ENCODE data around the gene SMARCE1.

The SMARCE1 gene

DNA sequence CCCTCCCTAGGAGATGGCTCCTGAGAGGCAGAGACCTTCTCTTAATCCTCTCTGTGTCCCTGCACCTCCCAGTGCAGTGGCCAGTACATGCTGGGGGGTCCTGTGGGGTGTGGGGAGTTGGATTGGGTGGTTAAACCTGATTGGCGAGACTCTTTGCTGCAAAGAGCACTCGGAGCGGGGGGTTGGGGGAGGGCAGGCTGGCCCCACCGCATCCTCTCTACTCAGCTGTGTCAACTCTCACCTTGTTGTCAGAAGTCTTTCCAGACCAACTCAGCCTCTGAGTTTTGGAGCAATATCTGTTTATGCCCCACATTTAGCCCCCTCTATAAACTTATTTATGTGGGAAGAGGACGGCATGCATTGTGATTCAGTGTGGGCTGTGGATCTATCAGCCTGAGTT, 40.0 kb downstream of the SMARCE1 start:
- ChIA-PET CTCF (no interaction called here), POLR2A (no interaction called here)
- TF ChIP-seq CTBP1 (IDR thresholded peaks at IDR 0.05; ENCODE audit: borderline replicate concordance) (no peak), NFRKB (IDR thresholded peaks at IDR 0.05) (no peak), ELF4 (IDR thresholded peaks at IDR 0.05) (no peak), L3MBTL2 (conservative IDR thresholded peaks at IDR 0.05) (no peak), TARDBP (IDR thresholded peaks at IDR 0.05) (no peak), SP1 (IDR thresholded peaks at IDR 0.05) (no peak), FOXA1 (IDR thresholded peaks at IDR 0.05) (no peak), FOXK2 (IDR thresholded peaks at IDR 0.05) (no peak), FOXM1 (IDR thresholded peaks at IDR 0.05; ENCODE audit: borderline replicate concordance) (no peak), BHLHE40 (IDR thresholded peaks at IDR 0.05; ENCODE audit: borderline replicate concordance) (no peak), ARNT (IDR thresholded peaks at IDR 0.05) (no peak), LEF1 (IDR thresholded peaks at IDR 0.05; ENCODE audit: borderline replicate concordance) (no peak), HDGF (IDR thresholded peaks at IDR 0.05; ENCODE audit: borderline replicate concordance) (no peak), SUZ12 (IDR thresholded peaks at IDR 0.05) (no peak), ZNF384 (IDR thresholded peaks at IDR 0.05) (no peak)
- TF ChIP-seq, protein P1, sequence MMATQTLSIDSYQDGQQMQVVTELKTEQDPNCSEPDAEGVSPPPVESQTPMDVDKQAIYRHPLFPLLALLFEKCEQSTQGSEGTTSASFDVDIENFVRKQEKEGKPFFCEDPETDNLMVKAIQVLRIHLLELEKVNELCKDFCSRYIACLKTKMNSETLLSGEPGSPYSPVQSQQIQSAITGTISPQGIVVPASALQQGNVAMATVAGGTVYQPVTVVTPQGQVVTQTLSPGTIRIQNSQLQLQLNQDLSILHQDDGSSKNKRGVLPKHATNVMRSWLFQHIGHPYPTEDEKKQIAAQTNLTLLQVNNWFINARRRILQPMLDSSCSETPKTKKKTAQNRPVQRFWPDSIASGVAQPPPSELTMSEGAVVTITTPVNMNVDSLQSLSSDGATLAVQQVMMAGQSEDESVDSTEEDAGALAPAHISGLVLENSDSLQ (IDR thresholded peaks at IDR 0.05): no peak
- DNase-seq (ENCODE audit: extremely low spot score): no peak

DNA sequence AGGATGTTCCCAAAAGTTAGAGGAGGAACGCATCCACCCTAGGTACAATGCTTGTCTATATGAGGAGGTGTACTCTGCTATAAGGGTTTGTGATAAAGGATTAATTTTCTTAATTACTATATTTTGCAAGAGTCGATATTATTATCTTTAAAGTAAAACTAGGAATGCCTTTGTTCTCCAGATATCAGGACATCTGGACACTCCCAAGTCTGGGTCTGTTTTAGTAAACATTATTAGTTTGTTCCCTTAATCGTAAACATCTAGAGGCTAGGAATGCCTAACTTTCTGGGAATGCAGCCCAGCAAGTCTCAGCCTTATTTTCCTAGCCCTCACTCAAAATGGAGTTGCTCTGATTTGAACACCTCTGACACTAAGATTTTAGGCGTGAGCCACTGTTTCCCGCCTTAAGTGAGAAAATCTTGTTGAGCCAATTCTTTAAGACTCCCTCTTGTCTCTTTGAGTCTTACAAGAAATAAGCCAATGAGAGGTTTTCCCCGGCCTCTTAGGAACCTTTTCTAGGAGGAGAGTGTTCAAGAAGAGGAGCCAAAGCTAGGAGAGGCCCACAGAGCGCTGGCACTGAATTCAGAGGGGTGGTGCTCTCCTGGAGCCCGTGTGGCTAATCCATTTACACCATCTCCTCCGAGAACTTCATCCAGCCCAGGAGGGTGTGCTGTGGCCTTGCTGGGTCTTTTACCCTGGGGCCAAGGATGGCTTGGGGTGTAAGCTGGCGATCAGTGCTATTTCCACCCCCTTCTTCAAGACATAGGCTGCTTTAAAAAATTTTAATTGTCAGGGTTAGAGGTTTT, 40.9 kb downstream of the SMARCE1 start:
- ChIA-PET CTCF (no interaction called here), POLR2A (no interaction called here)
- TF ChIP-seq TARDBP (IDR thresholded peaks at IDR 0.05) (no peak), ZNF384 (IDR thresholded peaks at IDR 0.05) (no peak), FOXK2 (IDR thresholded peaks at IDR 0.05) (no peak), SP1 (IDR thresholded peaks at IDR 0.05) (no peak), ARNT (IDR thresholded peaks at IDR 0.05) (no peak), SUZ12 (IDR thresholded peaks at IDR 0.05) (no peak), NFRKB (IDR thresholded peaks at IDR 0.05) (no peak), L3MBTL2 (conservative IDR thresholded peaks at IDR 0.05) (no peak), LEF1 (IDR thresholded peaks at IDR 0.05; ENCODE audit: borderline replicate concordance) (no peak), FOXA1 (IDR thresholded peaks at IDR 0.05) (no peak), HDGF (IDR thresholded peaks at IDR 0.05; ENCODE audit: borderline replicate concordance) (no peak), ELF4 (IDR thresholded peaks at IDR 0.05) (no peak), FOXM1 (IDR thresholded peaks at IDR 0.05; ENCODE audit: borderline replicate concordance) (no peak), BHLHE40 (IDR thresholded peaks at IDR 0.05; ENCODE audit: borderline replicate concordance) (no peak), CTBP1 (IDR thresholded peaks at IDR 0.05; ENCODE audit: borderline replicate concordance) (no peak)
- TF ChIP-seq, protein P1 (IDR thresholded peaks at IDR 0.05): no peak
- DNase-seq (ENCODE audit: extremely low spot score): no peak

DNA sequence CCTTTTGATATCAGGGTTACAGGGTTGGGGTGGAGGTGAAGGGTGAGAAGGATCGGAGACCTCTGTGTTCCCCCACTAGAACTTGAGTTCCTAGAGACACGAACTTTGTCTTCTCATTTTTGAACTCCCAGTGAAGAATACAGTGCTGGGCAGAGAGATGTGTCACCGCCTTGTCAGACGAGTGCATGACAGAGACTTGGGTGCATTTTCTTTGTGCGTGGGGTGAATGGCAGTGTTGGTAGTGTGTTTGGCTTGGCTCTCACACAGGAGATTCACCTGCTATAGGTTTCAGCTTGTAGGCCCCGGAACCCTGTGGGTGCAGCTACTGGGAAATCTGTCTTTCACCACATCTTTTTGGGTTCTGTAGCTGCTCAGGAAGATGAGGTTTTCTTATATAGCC, 42.3 kb downstream of the SMARCE1 start:
- no peak for TF ChIP-seq SUZ12 (IDR thresholded peaks at IDR 0.05)
- no peak for TF ChIP-seq HDGF (IDR thresholded peaks at IDR 0.05; ENCODE audit: borderline replicate concordance)
- TF ChIP-seq, protein P1 (IDR thresholded peaks at IDR 0.05): no peak
- no peak for TF ChIP-seq ARNT (IDR thresholded peaks at IDR 0.05)
- TF ChIP-seq ELF4 (IDR thresholded peaks at IDR 0.05): no peak
- no peak for TF ChIP-seq BHLHE40 (IDR thresholded peaks at IDR 0.05; ENCODE audit: borderline replicate concordance)
- DNase-seq (ENCODE audit: extremely low spot score): no peak
- CTCF ChIA-PET: no interaction called here
- POLR2A ChIA-PET: no interaction called here

DNA sequence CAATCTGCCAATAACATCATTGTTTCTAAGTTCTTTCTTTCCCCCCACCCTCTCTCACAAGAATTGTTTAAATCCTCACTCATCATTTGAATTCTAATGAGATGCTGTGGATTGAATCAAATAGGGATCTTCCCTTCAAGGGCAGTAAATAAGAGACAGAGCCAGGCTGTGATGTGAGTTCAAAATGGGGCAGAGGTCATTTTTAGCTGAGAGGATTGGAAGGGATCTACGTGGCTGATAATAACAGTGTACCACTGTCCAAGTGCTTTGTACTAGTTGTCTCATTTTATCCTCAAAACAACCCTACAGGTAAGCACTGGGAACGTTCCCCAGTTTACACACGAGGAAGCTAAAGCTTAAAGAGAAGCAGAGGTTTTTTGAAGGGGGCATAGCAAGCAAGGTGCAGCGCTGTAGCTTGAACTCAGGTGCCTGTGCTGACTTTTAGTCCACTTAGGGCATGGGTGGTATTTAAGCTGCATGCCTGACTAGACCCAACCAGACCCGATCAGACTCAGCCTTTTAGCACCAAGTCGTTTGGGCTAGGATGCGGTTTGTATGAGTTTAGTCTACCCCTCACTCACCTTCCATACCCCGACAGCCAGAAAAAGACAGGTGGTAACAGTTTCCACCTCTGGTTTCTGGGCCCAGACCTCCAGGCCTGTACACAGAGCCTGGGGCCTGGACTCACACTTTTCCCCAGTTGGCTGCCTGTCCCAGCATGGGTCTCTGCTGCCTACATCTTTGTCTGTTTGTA, 43.1 kb downstream of the SMARCE1 start:
- ChIA-PET POLR2A (no interaction called here), CTCF (interaction anchor here (0.5 to 1.6 kb wide), 2 partner anchors 11 to 71 kb away, joined by 3 to 5 read pairs; no protein-coding TSS in a partner anchor)
- DNase-seq (ENCODE audit: extremely low spot score): no peak
- TF ChIP-seq FOXM1 (IDR thresholded peaks at IDR 0.05; ENCODE audit: borderline replicate concordance) (no peak), SP1 (IDR thresholded peaks at IDR 0.05) (no peak), BHLHE40 (IDR thresholded peaks at IDR 0.05; ENCODE audit: borderline replicate concordance) (no peak), ZNF384 (IDR thresholded peaks at IDR 0.05) (no peak), NFRKB (IDR thresholded peaks at IDR 0.05) (no peak), ELF4 (IDR thresholded peaks at IDR 0.05) (no peak), LEF1 (IDR thresholded peaks at IDR 0.05; ENCODE audit: borderline replicate concordance) (no peak), CTBP1 (IDR thresholded peaks at IDR 0.05; ENCODE audit: borderline replicate concordance) (no peak), L3MBTL2 (conservative IDR thresholded peaks at IDR 0.05) (no peak), FOXK2 (IDR thresholded peaks at IDR 0.05) (no peak)
- TF ChIP-seq, protein P1 (IDR thresholded peaks at IDR 0.05): no peak

All from HEK293T (cell line).